CMK (cell line): ENCODE results near the gene PSMD8.
"Not testable (repeated sequence)": the region's sequence is repeated elsewhere in the genome, so short reads cannot be mapped to it uniquely, and the experiment has no call there.

Experiments used
- DNase-seq: peaks from one replicate; pipeline ENCODE4 v3.0.0-alpha.2; 2010; ENCODE audit warnings: low read depth

Gene PSMD8

DNA sequence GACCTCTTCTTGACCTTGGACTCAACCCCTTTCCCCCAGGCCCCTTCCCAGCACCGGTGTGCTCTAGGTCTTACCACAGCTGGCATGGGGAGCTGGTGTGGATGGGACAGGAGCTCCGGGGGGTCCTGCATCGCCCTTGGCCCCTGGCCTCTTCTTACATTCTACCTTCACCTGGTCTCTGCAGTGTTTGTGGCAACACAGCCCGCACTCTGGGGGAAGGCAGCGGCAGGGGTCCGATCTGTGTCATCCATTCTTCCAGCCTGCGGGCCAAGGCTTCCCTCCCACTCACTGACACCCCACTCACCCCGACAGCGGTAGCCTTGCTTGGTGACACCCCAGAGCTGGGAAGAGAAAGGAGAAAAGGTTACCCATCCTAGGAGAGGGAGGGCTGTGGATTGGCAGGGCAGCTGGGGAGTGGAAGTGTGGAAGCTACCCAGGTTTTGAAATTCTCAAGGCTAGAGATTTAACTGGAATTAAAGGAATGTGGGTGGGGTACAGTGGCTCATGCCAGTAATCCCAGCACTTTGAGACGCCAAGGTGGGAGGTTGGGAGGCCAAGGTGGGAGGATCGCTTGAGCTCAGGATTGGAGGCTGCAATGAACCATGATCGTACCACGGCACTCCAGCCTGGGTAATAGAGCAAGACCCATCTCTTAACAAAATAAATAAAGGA is 36.8 kb downstream of the PSMD8 start:
- DNase-seq, result no peak

DNA sequence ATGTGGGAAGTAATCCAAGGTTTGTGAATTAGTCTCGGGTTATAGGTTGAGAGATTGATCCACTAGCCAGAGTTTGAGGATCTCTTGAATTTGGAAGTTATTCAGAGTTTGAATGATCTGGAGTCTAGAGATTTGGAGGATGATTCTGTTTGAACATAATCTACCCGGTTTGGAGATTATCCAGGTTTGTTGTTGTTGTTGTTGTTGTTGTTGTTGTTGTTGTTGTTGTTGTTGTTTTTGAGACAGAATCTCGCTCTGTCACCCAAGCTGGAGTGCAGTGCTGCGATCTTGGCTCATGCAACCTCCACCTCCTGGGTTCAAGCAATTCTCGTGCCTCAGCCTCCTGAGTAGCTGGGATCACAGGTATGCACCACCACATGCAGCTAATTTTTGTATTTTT is 37.5 kb downstream of the PSMD8 start:
- DNase-seq, result not testable (repeated sequence)

DNA sequence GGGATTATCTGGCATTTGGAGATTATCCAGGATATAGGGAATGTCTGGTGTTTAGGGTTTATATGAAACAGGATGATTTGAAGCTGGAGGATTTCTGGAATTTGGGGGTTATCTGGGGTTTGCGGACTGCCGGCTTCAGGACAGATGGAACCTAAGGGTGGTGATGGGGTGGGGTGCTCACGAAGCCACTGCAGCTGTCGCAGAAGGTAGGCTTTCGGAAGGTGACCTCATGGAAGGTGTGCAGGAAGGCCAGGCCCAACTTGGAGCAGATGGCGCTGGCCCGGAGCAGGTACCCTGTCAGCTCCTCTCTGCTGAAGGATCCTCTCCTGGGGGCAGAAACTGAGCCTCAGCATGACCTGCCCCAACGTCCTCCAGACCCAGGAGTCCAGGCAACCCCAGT is 38.1 kb downstream of the PSMD8 start:
- no peak for DNase-seq

DNA sequence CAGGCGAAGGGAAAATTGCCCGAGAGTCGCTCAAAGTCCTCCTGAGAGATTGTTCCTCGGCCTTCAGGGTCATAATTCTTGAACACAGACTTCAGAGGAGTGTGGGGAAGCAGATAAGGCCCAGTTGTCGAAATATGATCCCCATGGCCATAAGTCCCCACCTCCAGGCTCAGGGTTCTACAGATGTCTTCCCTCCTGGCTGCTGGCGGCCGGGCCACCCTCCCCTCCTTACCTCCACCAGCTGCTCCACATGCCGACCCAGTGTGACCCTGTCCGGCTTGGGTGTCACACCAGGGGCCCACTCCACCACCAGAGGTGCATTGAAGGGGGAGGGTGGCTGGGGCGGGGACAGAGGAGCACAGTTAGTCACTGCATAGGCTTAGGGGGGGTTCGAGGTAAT is 38.6 kb downstream of the PSMD8 start:
- no peak for DNase-seq

DNA sequence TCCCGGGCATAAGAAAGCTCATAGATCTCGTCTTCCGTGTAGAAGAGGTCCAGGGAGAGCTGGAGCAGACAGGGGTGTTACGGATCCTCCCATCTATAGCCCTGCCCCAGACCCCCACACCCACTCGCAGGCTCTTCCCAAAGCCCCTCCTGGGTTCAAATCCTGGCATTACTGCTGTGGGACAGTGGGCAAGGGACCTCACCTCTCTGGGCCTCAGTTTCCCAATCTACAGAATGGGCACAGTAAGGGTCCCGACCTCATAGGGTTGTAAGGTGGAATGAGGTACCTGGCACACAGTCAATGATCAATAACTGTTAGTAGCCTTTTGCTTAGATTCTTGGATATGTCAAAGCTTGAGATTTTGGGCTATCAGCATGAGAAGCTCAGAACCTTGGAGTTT is 39.0 kb downstream of the PSMD8 start:
- DNase-seq, result no peak

DNA sequence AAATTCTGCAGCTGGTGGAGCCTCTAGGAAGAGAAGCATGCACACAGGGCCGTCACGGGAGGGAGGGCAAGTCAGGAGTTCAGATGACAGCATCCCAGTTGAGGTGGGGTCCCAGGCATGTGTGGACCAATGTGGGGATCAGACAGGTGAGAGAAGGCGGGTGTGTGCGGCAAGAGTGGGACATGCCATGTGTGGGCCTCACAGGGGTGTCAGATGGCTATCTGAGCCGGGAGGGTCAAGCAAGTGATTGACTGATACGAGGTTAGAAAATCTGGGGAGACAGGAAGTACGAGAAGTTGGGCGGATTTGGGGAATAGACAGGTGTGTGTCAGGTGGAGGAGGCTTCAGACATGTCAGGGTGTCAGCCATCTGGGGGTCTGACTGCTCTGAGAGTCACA is 42.8 kb downstream of the PSMD8 start:
- no peak for DNase-seq

DNA sequence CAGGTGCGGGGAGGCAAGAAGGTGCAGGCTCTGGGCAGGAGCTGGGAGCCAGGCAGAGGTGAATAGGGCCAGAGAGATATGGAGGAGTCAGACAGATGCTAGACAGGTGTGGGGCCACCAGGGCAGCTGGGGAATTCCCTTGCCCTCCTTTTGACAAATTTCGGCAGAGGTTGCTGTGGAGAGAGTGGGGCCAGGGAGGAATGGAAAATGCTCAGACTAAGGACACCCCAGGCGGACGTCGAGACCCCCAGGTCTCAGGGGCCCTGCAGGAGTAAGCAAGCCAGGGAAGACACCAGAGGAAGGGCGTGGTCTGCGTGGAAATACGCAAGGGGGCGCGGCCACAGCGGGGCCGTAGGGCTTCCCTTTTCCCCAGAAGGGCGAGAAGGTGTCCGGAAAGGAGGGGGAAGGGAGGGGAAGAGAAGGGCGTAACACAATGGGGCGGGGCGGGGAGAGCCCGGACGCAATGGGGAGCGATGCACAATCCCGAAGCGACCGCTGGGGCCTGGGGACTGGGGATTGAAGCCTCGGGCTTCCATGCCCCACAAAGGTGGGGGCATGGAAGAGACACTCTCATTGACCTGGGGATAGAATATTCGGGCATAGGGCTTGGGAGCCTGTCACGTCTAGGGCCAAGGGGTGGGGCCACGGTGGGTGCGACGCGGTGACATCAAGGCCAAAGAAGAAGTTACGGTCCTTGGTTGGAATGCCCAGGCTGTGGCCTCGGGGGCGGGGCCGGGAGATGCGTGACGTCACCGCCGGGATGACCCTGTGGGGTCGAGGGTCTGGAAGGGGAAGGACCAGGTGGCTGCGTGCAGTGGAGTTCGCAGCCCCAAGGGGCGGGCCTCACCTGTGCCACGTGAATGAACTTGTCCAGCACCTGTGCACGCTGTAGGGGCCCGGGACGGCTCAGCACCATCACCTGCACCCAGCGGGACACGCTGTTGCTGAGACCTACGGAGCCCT is 43.5 kb downstream of the PSMD8 start:
- DNase-seq, result peak; percentile 79

DNA sequence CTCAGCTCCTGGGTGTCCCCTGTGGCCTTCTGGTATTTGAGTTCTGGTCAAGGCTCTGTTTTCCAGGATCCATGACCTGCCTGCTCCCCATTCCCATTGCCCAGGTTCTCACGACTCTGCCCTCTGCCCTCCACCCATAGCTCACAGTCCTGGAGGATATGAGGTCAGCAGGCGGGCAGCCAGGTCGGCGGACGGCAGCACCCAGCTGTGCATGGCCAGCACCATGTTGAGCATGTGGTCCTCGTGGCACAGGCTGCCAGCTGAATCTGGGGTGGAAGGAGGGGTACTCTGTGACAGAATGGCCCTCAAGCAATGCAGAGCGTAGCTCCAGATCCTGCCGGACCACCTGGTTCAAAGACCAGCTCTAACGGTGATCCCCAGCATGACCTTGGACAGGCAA is 46.6 kb downstream of the PSMD8 start:
- no peak for DNase-seq

DNA sequence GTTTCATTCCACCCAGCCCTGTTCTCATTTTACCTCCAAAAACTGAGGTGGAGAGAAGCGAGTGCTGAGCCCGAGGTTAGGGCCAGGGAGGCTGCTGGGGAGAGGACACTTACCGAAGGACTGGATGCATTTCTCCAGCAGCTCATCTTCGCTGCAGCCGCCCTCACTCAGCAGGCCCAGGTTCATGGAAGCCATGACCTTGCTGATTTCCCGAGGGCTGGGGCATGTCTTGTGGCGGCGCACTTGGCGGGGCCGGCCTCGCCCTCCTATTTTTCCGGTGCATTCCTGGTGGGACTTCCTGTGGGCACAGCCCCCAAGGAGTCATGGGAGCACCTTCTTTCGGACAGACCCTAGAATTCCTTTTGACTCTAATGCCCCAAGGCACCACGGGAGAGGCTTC is 47.5 kb downstream of the PSMD8 start:
- no peak for DNase-seq

DNA sequence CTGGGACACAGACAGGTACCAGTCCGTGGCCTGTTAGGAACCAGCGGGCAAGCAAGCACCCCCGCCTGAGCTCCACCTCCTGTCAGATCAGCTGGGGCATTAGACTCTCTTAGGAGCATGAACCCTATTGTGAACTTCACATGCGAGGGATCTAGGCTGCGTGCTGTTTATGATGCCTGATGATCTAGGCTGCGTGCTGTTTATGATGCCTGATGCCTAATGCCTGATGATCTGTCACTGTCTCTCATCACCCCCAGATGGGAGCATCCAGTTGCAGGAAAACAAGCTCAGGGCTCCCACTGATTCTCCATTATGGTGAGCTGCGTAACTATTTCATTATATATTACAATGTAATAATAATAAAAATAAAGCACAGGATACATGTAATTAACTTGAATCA is 48.1 kb downstream of the PSMD8 start:
- DNase-seq, result no peak

DNA sequence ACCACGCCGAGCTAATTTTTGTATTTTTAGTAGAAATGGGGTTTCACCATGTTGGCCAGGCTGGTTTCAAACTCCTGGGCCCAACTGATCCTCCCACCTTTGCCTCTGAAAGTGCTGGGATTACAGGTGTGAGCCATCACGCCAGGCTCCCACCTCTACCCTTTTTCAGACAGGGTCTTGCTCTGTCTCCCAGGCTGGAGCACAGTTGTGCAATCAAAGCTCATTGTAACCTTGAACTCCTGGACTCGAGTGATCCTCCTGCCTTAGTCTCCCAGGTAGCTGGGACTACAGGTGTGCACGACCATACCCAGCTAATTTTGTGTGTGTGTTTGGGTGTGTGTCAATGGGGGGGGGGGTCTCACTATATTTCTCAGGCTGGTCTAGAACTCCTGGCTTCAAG is 49.9 kb downstream of the PSMD8 start:
- no peak for DNase-seq

DNA sequence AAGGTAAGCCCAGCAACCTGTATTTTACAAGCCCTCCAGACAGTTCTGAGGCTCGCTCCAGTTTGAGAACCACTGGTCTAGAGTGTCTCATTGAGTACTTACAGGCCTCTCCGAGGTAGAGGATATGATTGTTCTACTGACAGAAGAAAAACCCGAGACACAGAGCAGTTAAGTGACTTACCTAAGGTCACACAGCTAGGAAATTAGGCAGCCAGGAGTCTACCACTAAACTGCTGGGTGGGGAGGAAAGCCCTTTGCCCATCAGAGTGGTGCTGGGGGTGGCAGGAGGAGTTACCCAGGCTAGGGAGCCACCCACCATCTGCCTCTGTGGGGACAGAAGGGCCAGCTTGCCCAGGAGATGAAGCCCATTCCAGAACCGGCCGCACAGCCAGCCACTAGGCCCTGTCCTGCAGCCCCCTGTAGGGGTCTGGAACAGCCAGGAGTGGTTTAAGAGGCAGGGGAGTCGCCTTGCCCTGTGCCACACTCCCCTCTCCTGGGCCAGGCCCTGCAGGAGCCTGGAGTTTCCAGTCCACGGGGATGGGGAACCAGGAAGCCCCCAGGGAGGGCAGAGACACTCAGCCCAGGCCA is 50.9 kb downstream of the PSMD8 start:
- no peak for DNase-seq

DNA sequence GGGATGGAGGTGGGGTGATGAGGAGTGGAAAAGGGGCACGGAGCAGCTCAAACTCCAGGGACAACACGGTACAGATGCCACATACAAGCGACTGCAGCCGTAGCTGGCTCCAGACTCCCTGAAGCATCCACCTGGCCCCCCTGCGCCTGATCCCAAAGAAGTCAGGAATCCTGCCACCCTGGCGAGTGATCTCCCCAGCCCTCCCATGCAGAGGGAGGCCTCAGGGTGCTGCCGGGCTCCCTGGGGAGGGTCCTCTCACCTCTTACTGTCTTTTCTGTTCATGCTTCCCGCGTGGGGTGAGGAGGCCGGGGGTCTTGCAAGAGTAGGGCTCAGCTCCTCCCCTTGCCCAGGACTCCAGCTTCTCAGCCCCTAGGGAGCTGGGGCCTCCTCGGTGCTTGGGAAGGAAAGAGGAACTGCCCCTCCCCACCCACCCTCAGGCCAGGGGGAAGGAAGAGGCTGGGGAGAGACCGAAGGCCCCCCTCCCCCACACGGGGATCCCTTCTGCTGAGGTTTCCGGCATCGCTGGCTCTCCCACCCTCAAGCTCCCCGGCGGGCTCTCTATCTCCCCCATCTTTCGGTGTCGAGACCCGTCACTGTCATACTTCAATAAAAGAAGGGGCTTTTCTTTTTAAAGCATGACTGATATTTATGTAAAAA is 51.6 kb downstream of the PSMD8 start, which contains the start of gene RASGRP4:
TSS of gene RASGRP4 (minus strand) at position 410 of the 657 bp plus-strand sequence. CDS start at position 282, 128 bp downstream.
- peak; percentile 93 for DNase-seq

DNA sequence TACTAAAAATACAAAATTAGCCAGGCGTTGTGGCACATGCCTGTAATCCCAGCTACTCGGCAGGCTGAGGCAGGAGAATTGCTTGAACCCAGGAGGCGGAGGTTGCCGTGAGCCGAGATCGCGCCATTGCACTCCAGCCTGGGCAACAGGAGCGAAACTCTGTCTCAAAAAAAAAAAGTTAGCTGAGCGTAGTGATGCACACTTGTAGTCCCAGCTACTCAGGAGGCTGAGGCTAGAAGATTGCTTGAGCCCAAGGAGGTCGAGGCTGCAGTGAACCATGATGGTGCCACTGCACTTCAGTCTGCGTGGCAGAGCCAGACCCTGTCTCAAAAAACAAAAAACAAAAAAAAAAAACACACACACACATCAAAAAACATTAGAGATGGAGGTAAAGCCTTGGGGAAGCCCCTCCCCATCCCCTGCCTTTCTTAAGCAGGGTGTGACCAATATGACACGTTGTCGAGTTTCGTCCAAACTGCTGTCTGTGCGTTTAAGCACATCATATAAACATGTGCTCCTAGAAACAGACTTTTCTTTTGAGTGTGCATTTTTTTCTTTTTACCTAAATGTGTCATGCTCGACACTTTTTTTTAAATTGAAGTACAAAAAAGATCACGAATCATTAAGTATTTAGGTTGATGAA is 52.8 kb downstream of the PSMD8 start:
- not testable (repeated sequence) for DNase-seq

DNA sequence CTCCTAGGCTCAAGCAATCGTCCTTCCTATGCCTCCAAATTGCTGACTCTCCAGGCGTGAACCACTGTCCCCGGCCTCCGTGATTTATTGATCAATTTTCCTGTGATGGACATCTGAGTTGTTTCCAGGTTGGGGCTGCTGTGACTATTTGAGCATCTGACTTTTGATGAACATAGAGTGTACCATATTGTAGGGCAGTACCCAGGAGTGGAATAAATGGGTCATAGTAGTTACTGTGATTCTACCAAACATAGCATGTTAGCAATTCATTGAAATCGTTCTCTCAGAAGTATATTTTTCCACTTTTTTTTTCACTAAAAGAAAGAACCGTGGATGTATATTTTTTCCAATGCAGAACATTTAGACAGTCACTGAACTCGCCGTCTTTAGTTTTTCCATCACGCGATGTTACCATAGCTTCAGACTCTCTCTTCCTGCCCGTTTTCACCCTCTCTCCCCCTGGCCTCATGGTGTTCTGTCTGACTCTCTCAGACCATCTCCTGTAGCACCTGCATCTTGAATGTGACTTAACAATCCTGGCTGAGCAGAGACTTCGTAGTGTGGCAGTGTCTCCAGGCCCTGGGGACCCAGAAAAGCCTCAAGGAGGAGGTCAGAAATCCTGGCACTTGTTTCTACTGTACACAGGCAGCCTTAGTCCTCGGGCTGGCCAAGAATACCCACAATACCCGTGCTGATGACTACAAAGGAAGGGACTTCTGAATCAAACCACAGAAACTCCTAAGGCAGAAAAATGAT is 54.9 kb downstream of the PSMD8 start:
- no peak for DNase-seq

DNA sequence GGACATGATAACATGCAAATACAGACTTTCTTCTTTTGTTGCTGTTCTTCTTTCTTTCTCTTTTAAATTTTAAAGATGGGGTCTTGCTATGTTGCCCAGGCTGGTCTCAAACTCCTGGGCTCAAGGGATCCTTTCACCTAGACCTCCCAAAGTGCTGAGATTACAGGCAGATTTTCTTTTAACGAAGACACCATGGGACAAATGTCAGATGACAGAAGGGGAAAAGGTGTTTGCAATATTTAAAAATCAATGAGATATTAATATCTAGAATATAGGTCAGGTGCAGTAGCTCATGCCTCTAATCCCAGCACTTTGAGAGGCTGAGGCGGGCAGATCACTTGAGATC is 55.4 kb downstream of the PSMD8 start:
- no peak for DNase-seq

DNA sequence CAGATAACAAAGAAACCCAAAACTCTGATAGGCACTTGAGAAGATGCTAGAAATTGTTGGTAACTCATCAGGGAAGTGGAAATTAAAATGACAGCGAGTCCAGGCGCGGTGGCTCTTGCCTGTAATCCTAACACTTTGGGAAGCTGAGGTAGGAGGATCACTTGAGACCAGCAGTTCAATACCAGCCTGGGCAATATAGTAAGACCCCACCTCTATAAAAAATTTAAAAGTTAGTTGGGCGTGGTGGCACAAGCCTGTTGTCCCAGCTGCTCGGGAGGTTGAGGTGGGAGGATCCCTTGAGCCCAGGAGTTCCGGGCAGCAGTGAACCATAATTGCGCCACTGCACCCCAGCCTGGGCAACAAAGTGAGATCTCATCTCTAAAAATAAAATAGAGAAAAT is 56.6 kb downstream of the PSMD8 start:
- DNase-seq, result no peak

DNA sequence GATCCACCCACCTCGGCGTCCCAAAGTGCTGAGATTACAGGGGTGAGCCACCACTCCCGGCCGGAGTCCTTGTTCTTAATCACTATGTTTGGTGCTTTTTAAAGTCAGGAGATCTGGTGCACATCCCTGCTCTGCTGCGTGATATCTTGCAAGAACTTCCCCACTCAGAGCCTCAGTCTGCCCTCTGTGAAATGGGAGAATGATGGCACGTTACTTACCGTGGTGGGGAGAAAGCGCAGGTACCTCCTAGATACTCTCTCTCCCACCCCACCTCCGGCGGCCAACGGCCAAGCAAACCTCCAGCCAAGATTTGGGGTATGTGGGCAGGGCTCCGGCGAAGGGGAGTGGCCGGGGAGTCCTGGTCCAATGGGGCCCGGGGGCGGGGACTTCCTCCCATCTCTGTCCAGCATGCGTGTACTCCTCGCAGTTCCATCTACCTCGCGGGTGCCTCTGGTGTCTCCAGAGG is 58.9 kb downstream of the PSMD8 start, which contains the start of gene RYR1:
TSS of gene RYR1 (plus strand) at position 424 of the 466 bp plus-strand sequence. CDS start 139 bp downstream, outside the sequence.
- DNase-seq, result peak; percentile 58
